Measurements from ENCODE around the gene CPSF7.

Gene CPSF7

DNA sequence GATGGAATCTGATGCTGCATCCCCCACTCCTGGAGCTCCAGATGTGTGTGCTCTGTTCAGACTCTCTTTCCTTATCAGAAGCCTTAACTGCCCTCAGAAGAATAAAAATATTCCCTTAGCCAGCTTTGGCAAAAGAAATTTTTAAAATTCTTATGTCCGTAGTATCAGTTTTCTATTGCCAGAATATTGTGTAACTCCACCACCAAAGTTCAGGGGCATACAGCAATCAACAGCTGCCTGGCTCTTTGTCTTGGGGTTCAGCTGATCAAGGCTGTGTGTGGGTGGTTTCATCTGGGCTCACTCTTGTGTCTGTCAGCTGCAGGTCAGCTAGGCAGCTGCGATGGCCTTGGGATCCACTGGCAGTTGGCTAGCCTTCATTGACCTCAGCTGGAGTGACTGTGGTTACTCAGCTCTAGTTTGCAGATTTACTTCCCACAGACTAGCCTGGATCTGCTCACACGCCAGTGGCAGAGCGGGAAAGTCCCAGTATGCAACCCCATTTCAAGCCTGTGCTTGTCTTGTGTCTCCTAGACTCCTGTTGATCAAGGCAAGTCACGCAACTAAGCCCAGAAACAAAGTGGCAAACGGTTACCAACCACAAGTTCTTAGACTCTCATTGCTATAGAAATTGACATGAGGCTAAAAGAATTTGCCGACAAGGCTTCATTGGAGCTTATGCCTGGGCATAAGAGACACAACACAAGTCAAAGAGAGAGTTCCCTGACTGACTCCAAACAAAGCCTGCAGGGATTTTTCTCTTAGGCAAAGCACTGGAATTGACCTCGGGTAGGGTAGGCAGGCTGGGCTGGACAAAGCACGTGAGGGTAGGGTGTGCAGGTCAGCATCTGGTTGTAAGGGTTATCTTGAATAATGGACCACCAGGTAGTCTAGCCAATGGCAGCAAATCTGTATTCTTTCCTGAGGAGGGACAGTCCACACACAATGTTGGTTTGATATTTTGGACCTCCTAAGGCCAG lies 60.1 kb downstream of the CPSF7 start:
- TF ChIP-seq, protein P1, sequence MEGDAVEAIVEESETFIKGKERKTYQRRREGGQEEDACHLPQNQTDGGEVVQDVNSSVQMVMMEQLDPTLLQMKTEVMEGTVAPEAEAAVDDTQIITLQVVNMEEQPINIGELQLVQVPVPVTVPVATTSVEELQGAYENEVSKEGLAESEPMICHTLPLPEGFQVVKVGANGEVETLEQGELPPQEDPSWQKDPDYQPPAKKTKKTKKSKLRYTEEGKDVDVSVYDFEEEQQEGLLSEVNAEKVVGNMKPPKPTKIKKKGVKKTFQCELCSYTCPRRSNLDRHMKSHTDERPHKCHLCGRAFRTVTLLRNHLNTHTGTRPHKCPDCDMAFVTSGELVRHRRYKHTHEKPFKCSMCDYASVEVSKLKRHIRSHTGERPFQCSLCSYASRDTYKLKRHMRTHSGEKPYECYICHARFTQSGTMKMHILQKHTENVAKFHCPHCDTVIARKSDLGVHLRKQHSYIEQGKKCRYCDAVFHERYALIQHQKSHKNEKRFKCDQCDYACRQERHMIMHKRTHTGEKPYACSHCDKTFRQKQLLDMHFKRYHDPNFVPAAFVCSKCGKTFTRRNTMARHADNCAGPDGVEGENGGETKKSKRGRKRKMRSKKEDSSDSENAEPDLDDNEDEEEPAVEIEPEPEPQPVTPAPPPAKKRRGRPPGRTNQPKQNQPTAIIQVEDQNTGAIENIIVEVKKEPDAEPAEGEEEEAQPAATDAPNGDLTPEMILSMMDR (conservative IDR thresholded peaks at IDR 0.05; ENCODE audit: low read depth), result no peak
- ChIA-PET CTCF (interaction anchor here (2.5 kb wide), 1 partner anchor 16 kb away, joined by 17 read pairs; no protein-coding TSS in a partner anchor), POLR2A (ENCODE audit: low non-redundant PET) (interaction anchor here (0.8 to 0.9 kb wide), 2 partner anchors 9 to 15 kb away, joined by 3 to 5 read pairs; no protein-coding TSS in a partner anchor)
- H3K27ac ChIP-seq, result peak overlapping the region; percentile 96
- peak; percentile 87 for DNase-seq (ENCODE audit: low spot score)

- TF ChIP-seq, protein P1 (conservative IDR thresholded peaks at IDR 0.05; ENCODE audit: low read depth), result no peak
- POLR2A ChIA-PET (ENCODE audit: low non-redundant PET), result no interaction called here
- CTCF ChIA-PET, result interaction anchor here (2.5 kb wide), 1 partner anchor 17 kb away, joined by 17 read pairs; no protein-coding TSS in a partner anchor
- peak overlapping the region; percentile 96 for H3K27ac ChIP-seq
- no peak for DNase-seq (ENCODE audit: low spot score)
These were observed 61.1 kb downstream of the CPSF7 start for GRCh38 chr11:61368646-61369045.

DNA sequence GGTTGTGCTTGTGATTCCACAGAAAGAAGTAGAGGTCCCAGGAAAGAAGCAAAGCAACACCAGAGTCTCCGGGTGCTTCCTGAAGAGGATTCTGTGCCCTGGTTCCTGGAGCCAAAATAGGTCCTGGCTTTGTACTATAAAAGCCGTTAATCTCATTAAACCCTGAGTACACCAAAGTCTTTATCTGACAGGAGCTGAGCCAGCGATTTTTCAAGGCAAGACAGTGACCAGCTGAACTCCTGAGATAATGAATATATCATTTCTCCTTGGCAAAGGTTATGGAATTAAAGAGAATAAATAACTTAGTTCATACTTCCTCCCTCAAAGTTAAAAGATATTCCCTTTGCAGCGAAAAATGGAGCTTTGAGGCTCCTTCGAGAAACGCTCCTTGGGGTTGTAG lies 62.4 kb downstream of the CPSF7 start:
- H3K27ac ChIP-seq, result no peak overlapping the region
- POLR2A ChIA-PET (ENCODE audit: low non-redundant PET), result no interaction called here
- TF ChIP-seq, protein P1 (conservative IDR thresholded peaks at IDR 0.05; ENCODE audit: low read depth), result no peak
- no peak for DNase-seq (ENCODE audit: low spot score)
- CTCF ChIA-PET, result interaction anchor here (1.1 kb wide), 1 partner anchor 31 kb away, joined by 3 read pairs; no protein-coding TSS in a partner anchor

DNA sequence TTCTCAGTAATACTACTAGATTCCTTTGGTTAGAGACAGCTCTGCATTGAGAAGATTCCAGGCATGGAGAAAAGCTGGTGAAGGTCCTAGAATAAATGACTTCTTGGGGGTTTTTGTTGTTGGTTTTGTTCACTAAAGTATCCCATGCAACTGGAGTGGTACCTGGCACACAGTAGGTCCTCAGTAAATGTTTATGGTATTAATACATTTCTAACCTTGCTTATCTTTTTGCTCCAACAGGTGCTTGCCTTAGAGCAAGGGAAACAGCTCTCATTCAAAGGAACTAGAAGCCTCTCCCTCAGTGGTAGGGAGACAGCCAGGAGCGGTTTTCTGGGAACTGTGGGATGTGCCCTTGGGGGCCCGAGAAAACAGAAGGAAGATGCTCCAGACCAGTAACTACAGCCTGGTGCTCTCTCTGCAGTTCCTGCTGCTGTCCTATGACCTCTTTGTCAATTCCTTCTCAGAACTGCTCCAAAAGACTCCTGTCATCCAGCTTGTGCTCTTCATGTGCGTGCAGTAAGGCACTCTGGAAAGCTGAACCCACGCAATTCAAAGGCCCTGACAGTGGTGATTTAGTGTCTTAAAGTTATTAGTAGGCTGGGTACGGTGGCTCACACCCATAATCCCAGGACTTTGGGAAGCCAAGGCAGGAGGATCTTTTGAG lies 65.6 kb downstream of the CPSF7 start:
- no peak for DNase-seq (ENCODE audit: low spot score)
- POLR2A ChIA-PET (ENCODE audit: low non-redundant PET), result no interaction called here
- no peak overlapping the region for H3K27ac ChIP-seq
- TF ChIP-seq, protein P1 (conservative IDR thresholded peaks at IDR 0.05; ENCODE audit: low read depth), result no peak
- CTCF ChIA-PET, result interaction anchor here (1.8 to 5.0 kb wide), 2 partner anchors 21 to 29 kb away, joined by 6 to 28 read pairs; no protein-coding TSS in a partner anchor

GRCh38 chr11:61362542-61362875 lies 67.3 kb downstream of the CPSF7 start:
- TF ChIP-seq, protein P1 (conservative IDR thresholded peaks at IDR 0.05; ENCODE audit: low read depth), result no peak
- H3K27ac ChIP-seq, result peak overlapping the region; percentile 99
- DNase-seq (ENCODE audit: low spot score), result peak; percentile 47
- ChIA-PET CTCF (interaction anchor here (1.8 to 5.0 kb wide), 3 partner anchors 23 to 30 kb away, joined by 6 to 28 read pairs (median 11); no protein-coding TSS in a partner anchor), POLR2A (ENCODE audit: low non-redundant PET) (interaction anchor here (1.0 to 2.0 kb wide), 5 partner anchors 12 to 29 kb away, joined by 4 to 11 read pairs (median 7); no protein-coding TSS in a partner anchor)

Measured in RWPE1 (cell line).